B cell (primary cell): ENCODE measurements around the gene TNFRSF19. TPM values are rescaled to one million over a fixed set of nuclear protein-coding genes. Genes with fewer than 3 reads are reported as not detected.

Source experiments
- ATAC-seq: fragments of 200-7000 bp; cut with Tn5 transposase; one replicate; pipeline ENCODE4 v1.10.0; 2021; ENCODE audit warnings: low read depth, mild to moderate bottlenecking, moderate number of reproducible peaks, moderate library complexity
- CTCF ChIA-PET: fragments of 350-600 bp; sonication (Branson Sonifier 250); formaldehyde crosslinking; loops from one replicate; lab custom pipeline; 2021; ENCODE audit warnings: antibody characterized with exemption, inconsistent platforms; lab: Charles Lee
- POLR2A ChIA-PET: fragments of 350-600 bp; sonication (Branson Sonifier 250); formaldehyde crosslinking; loops from one replicate; lab custom pipeline; 2021; ENCODE audit warnings: antibody characterized with exemption; lab: Charles Lee
- DNase-seq: peaks from one replicate; pipeline ENCODE4 v3.0.0; 2013
- H2AFZ ChIP-seq: 2 replicates; pipeline ENCODE4 v1.6.1; 2012; ENCODE audit warnings: mild to moderate bottlenecking, low read depth, low read length; ENCODE audit not compliant: insufficient read depth, poor library complexity, severe bottlenecking
- H3K27ac ChIP-seq, 2 donors: 1 replicate in 1 of 2; 2 replicates in 1 of 2; pipeline ENCODE4 v1.5.1; 2012 to 2013; ENCODE audit warnings: low read length in 2 of 2, mild to moderate bottlenecking in 2 of 2, moderate library complexity in 1 of 2
- H3K27me3 ChIP-seq, 4 experiments: fragments of 200-600 bp in 1 of 4; sonication (generic) in 1 of 4; replicated peaks in 1 of 4; 1 replicate in 2 of 4; 2 replicates in 2 of 4; pipeline versions ENCODE4 v1.6.1 to v1.7.0; 2013 to 2016; ENCODE audit warnings: low read length in 3 of 4, mild to moderate bottlenecking in 2 of 4, mixed read lengths in 1 of 4, moderate library complexity in 1 of 4; ENCODE audit not compliant: insufficient read depth in 4 of 4, control insufficient read depth in 3 of 4; ENCODE audit errors: control extremely low read depth in 1 of 4
- H3K36me3 ChIP-seq, 2 experiments: replicated peaks in 1 of 2; 1 replicate in 1 of 2; 2 replicates in 1 of 2; pipeline versions ENCODE4 v1.6.1 to v1.7.1; 2013; ENCODE audit warnings: low read length in 1 of 2; ENCODE audit not compliant: insufficient read depth in 2 of 2, control insufficient read depth in 1 of 2; ENCODE audit errors: control extremely low read depth in 1 of 2, extremely low read depth in 1 of 2
- H3K4me1 ChIP-seq, 2 donors: fragments of 200-600 bp in 1 of 2; sonication (generic) in 1 of 2; 1 replicate in 1 of 2; 2 replicates in 1 of 2; pipeline versions ENCODE4 v1.5.1 to v1.6.1; 2013 to 2017; ENCODE audit warnings: low read length in 2 of 2; ENCODE audit not compliant: control insufficient read depth in 2 of 2, insufficient read depth in 2 of 2
- H3K4me2 ChIP-seq: replicated peaks from 2 replicates; pipeline ENCODE3; 2012; ENCODE audit warnings: mild to moderate bottlenecking, low read depth, low read length; ENCODE audit not compliant: poor library complexity, severe bottlenecking
- H3K4me3 ChIP-seq, 5 experiments: fragments of 200-600 bp in 1 of 5; sonication (generic) in 1 of 5; 1 replicate in 3 of 5; 2 replicates in 2 of 5; pipeline versions ENCODE4 v1.5.1 to v1.7.0; 2011 to 2016; ENCODE audit warnings: low read length in 4 of 5, mild to moderate bottlenecking in 4 of 5, low read depth in 2 of 5, control low read depth in 1 of 5, moderate library complexity in 1 of 5; ENCODE audit not compliant: insufficient read depth in 1 of 5; ENCODE audit errors: control extremely low read depth in 1 of 5, extremely low read depth in 1 of 5
- H3K79me2 ChIP-seq: fragments of 200-600 bp; sonication (generic); one replicate; pipeline ENCODE4 v1.6.0; 2016; ENCODE audit warnings: low read length; ENCODE audit not compliant: control insufficient read depth, insufficient read depth
- H3K9ac ChIP-seq: fragments of 200-600 bp; sonication (generic); 2 replicates; pipeline ENCODE4 v1.6.1; 2017; ENCODE audit warnings: mild to moderate bottlenecking, low read length, moderate library complexity
- H3K9me3 ChIP-seq, 3 donors: one replicate each; pipeline versions ENCODE4 v1.6.1 to v1.7.1; 2013; ENCODE audit warnings: low read length in 2 of 3; ENCODE audit not compliant: control insufficient read depth in 2 of 3, insufficient read depth in 1 of 3; ENCODE audit errors: control extremely low read depth in 1 of 3
- H4K20me1 ChIP-seq: 2 replicates; pipeline ENCODE4 v1.6.0; 2012; ENCODE audit warnings: mild to moderate bottlenecking, low read length; ENCODE audit not compliant: insufficient read depth, control insufficient read depth, poor library complexity, severe bottlenecking
- H3K27ac Mint-ChIP-seq: one replicate; pipeline ENCODE4 v1.8.0; 2021; ENCODE audit warnings: mixed read lengths
- H3K27me3 Mint-ChIP-seq: one replicate; pipeline ENCODE4 v1.8.0; 2021; ENCODE audit warnings: mixed read lengths
- H3K4me1 Mint-ChIP-seq: one replicate; pipeline ENCODE4 v1.8.0; 2021; ENCODE audit warnings: mixed read lengths
- H3K4me3 Mint-ChIP-seq: one replicate; pipeline ENCODE4 v1.8.0; 2021; ENCODE audit warnings: mixed read lengths
- H3K9me3 Mint-ChIP-seq: one replicate; pipeline ENCODE4 v1.8.0; 2022; ENCODE audit warnings: mixed read lengths; ENCODE audit not compliant: insufficient read depth
- EZH2 ChIP-seq: IDR thresholded peaks from 2 replicates; pipeline ENCODE4 v1.6.1; 2012; ENCODE audit warnings: borderline replicate concordance, low read depth, mild to moderate bottlenecking, moderate library complexity, low read length; ENCODE audit not compliant: insufficient read depth, poor library complexity, severe bottlenecking
- WGBS: methylation state at CpG from one replicate; pipeline ENCODE4 v1.1.5; 2013; ENCODE audit warnings: missing lambda C conversion rate; ENCODE audit not compliant: insufficient coverage; 5-methylcytosine and 5-hydroxymethylcytosine counted together
- intact Hi-C: fragments of 100-400 bp; cut with micrococcal nuclease; formaldehyde crosslinking; loops from one replicate; pipeline ENCODE4 v1.10.0; 2022
- polyA plus RNA-seq: library from polyadenylated mRNA; depleted of rRNA; stranded (reverse); fragments of >200 nt; gene quantifications from 2 replicates; pipeline ENCODE4 v1.2.3, GENCODE V29; 2012
- total RNA-seq, 2 donors: library from RNA; stranded (reverse); fragments of 120-200 nt in 1 of 2; gene quantifications; 1 replicate in 1 of 2; 2 replicates in 1 of 2; pipeline versions ENCODE4 v1.2.3 to v1.2.4, GENCODE V29; 2013 to 2022
- TF ChIP-seq, protein P1 (sequence below): fragments of 200-600 bp; IDR thresholded peaks from one replicate; pipeline ENCODE4 v1.8.0; 2022; ENCODE audit warnings: antibody characterized with exemption, mild to moderate bottlenecking

The TNFRSF19 gene
- total and polyA plus RNA-seq, 2 donors (not counting 1 experiment from before 2014, with no cell fraction given), result 0.36 TPM; not detected in 1

GRCh38 chr13:23547000-23547590, 23.1 kb upstream of the TNFRSF19 start:
- no peak overlapping the region for H2AFZ ChIP-seq
- no peak overlapping the region for H3K27ac Mint-ChIP-seq
- H4K20me1 ChIP-seq, result no peaks in the 10 kb centered on the region
- no peaks in the 10 kb centered on the region for H3K9me3 Mint-ChIP-seq
- no peaks in the 10 kb centered on the region for H3K4me1 ChIP-seq
- H3K4me3 ChIP-seq, result no peak overlapping the region
- DNase-seq, result no peak
- no peaks in the 10 kb centered on the region for H3K36me3 ChIP-seq
- peaks cover 39% of the 10 kb centered on the region for H3K27me3 Mint-ChIP-seq
- TF ChIP-seq EZH2, result no peak
- TF ChIP-seq, protein P1, sequence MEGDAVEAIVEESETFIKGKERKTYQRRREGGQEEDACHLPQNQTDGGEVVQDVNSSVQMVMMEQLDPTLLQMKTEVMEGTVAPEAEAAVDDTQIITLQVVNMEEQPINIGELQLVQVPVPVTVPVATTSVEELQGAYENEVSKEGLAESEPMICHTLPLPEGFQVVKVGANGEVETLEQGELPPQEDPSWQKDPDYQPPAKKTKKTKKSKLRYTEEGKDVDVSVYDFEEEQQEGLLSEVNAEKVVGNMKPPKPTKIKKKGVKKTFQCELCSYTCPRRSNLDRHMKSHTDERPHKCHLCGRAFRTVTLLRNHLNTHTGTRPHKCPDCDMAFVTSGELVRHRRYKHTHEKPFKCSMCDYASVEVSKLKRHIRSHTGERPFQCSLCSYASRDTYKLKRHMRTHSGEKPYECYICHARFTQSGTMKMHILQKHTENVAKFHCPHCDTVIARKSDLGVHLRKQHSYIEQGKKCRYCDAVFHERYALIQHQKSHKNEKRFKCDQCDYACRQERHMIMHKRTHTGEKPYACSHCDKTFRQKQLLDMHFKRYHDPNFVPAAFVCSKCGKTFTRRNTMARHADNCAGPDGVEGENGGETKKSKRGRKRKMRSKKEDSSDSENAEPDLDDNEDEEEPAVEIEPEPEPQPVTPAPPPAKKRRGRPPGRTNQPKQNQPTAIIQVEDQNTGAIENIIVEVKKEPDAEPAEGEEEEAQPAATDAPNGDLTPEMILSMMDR, result no peak
- peaks cover 0 to 20% (median 10%) of the 10 kb centered on the region in 4 experiments for H3K27me3 ChIP-seq
- 21% methylated on average over 27 of the region's 31 CpGs for WGBS
- H3K4me3 Mint-ChIP-seq, result no peak overlapping the region
- CTCF ChIA-PET, result no interaction called here
- no peak overlapping the region for H3K9ac ChIP-seq
- ATAC-seq, result no peak
- H3K4me2 ChIP-seq, result no peak overlapping the region
- H3K4me1 Mint-ChIP-seq, result no peaks in the 10 kb centered on the region
- intact Hi-C loops, result no loop called here
- no peak overlapping the region for H3K27ac ChIP-seq
- POLR2A ChIA-PET, result no interaction called here
- no peaks in the 10 kb centered on the region for H3K79me2 ChIP-seq
- H3K9me3 ChIP-seq, result no peaks in the 10 kb centered on the region

DNA sequence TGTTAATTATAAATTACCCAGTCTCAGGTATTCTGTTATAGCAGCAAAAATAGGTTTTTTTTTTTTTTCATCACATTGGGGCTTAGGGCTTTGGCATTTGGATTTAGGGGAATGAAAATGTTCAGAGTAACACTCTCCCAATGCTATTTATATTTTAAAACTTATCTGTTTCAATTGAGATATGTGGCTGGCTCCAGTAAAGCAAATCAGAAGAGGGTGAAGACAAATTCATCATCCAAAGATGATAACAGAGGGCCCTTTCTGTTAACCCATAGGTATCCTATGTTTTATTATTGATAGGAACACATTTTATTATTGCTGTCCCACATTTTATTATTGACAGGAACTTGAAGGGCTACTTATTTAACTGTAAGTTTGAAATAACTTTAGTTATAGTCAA, 20.5 kb upstream of the TNFRSF19 start:
- CTCF ChIA-PET, result no interaction called here
- no peaks in the 10 kb centered on the region for H3K9me3 Mint-ChIP-seq
- DNase-seq (no peak), ATAC-seq (no peak)
- Histone ChIP-seq H3K4me1 (no peaks in the 10 kb centered on the region), H2AFZ (no peak overlapping the region), H3K4me3 (no peak overlapping the region), H3K36me3 (no peaks in the 10 kb centered on the region), H3K27me3 (peaks cover 0 to 32% (median 8%) of the 10 kb centered on the region in 4 experiments), H3K9me3 (no peaks in the 10 kb centered on the region), H3K27ac (no peak overlapping the region), H3K9ac (no peak overlapping the region), H4K20me1 (no peaks in the 10 kb centered on the region), H3K4me2 (no peak overlapping the region), H3K79me2 (no peaks in the 10 kb centered on the region)
- H3K27me3 Mint-ChIP-seq, result peaks cover 36% of the 10 kb centered on the region
- no peak overlapping the region for H3K4me3 Mint-ChIP-seq
- TF ChIP-seq, protein P1, result no peak
- TF ChIP-seq EZH2, result no peak
- intact Hi-C loops, result no loop called here
- POLR2A ChIA-PET, result no interaction called here
- no peak overlapping the region for H3K27ac Mint-ChIP-seq
- no peaks in the 10 kb centered on the region for H3K4me1 Mint-ChIP-seq
